GM19240 (cell line): ENCODE data around the gene DAPP1.

ENCODE experiments used
- DNase-seq: peaks from one replicate; pipeline ENCODE4 v3.0.0; 2011; ENCODE audit warnings: low spot score; ENCODE audit not compliant: insufficient read length

DAPP1 gene

DNA sequence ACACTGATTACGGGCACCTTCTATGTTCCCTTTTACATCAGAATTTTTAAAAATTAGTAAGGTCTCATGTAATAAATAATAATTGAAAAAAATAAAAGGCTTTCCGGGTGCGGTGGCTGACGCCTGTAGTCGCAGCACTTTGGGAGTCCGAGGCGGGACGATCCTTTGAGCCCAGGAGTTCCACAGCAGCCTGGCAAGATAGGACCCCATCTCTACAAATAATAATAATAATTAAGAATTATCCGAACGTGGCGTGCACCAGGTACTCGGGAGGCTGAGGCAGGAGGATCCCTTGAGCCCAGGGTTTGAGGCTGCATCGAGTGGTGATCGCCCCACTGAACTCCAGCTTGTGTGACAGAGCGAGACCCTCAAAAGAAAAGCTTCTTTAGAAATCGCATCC, 78.4 kb downstream of the DAPP1 start:
- no peak for DNase-seq

DNA sequence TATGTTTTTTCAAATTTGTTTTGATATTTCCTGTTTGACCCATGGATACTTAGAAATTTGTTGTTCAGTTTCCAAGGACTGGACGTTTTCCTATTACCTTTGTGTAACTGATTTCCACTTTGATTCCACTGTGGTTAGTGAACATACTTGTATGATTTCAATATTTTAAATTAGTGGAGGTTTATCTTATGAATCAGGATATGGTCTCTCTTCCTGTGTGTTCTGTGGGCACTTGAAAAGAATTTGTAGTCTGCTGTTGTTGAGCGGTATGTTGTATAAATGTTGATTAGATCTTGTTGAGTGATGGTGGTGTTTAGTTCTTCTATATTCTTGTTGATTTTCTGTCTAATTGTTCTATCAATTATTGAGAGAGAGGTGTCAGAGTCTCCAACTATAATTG, 98.8 kb downstream of the DAPP1 start:
- no peak for DNase-seq

DNA sequence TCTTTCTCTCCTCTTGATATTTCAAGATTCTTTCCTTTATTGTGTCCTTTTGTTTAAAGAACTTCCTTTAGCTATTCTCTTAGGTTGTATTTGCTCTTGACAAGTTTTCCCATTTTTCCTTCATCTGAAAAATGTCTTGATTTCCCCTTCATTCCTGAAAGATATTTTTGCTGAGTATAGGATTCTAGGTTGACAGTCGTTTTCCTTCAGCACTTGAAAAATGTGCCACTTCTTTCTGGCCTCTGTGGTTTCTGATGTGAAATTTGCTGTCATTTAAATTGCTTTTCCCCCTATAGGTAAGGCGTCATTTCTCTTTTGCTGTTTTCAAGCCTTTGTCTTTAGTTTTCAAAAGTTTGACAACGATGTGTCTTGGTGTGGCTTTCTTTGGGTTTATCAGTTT, 100.9 kb downstream of the DAPP1 start:
- no peak for DNase-seq

DNA sequence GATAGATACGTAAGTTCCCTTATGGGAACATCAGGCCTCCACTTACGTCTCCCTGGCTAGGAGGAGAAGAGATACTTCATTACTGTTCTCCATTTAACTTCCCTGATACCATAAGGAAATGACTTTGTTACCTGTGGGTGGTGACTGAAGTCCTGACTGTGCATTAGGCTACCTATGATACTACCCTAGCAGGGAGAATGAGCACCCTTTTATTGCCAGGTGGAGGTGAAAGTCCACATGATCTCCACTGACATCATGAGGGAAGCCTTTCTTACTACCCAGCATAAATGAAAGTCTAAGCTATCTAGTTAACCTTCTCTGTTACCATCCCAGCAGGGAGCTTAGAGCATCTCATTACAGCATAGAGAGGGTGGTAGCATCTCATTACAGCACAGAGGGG, 102.0 kb downstream of the DAPP1 start:
- no peak for DNase-seq
